GM23338 (cell line): ENCODE measurements around the gene PGLYRP2. TPM values are rescaled to one million over a fixed set of nuclear protein-coding genes. Genes with fewer than 3 reads are reported as not detected.

Experiments used
- ATAC-seq: fragments of 200-7000 bp; cut with Tn5 transposase; 3 replicates; pipeline ENCODE4 v1.9.1; 2020
- DNase-seq: peaks from one replicate; pipeline ENCODE4 v3.0.0-alpha.2; 2015; ENCODE audit warnings: low spot score
- H2AFZ ChIP-seq: fragments of 200-600 bp; sonication (generic); 2 replicates; pipeline ENCODE4 v1.8.0; 2016; ENCODE audit warnings: antibody characterized with exemption, mild to moderate bottlenecking, moderate library complexity
- H3F3A ChIP-seq: fragments of 200-600 bp; sonication (generic); replicated peaks from 2 replicates; pipeline ENCODE4 v1.8.0; 2017; ENCODE audit warnings: antibody characterized with exemption, mixed run types, low read depth
- H3K27ac ChIP-seq: fragments of 200-600 bp; sonication (generic); 2 replicates; pipeline ENCODE4 v1.6.1; 2016; ENCODE audit warnings: low read depth
- H3K27me3 ChIP-seq: fragments of 200-600 bp; sonication (generic); 2 replicates; pipeline ENCODE4 v1.8.0; 2016; ENCODE audit warnings: mild to moderate bottlenecking, mixed run types, moderate library complexity; ENCODE audit not compliant: insufficient read depth
- H3K36me3 ChIP-seq: fragments of 200-600 bp; sonication (generic); 2 replicates; pipeline ENCODE4 v1.8.0; 2016; ENCODE audit warnings: mild to moderate bottlenecking; ENCODE audit not compliant: insufficient read depth
- H3K4me1 ChIP-seq: fragments of 200-600 bp; sonication (generic); 2 replicates; pipeline ENCODE4 v1.8.0; 2016; ENCODE audit warnings: mild to moderate bottlenecking, moderate library complexity; ENCODE audit not compliant: insufficient read depth
- H3K4me2 ChIP-seq: fragments of 200-600 bp; sonication (generic); 2 replicates; pipeline ENCODE4 v1.7.1; 2017; ENCODE audit warnings: mixed run types
- H3K4me3 ChIP-seq: fragments of 200-600 bp; sonication (generic); 2 replicates; pipeline ENCODE4 v1.6.1; 2016; ENCODE audit warnings: mixed run types
- H3K79me2 ChIP-seq: fragments of 200-600 bp; sonication (generic); replicated peaks from 2 replicates; pipeline ENCODE4 v1.8.0; 2017; ENCODE audit warnings: mild to moderate bottlenecking; ENCODE audit not compliant: insufficient read depth
- H3K9me2 ChIP-seq: fragments of 200-600 bp; sonication (generic); 2 replicates; pipeline ENCODE4 v1.8.0; 2017; ENCODE audit not compliant: insufficient read depth
- H4K20me1 ChIP-seq: fragments of 200-600 bp; sonication (generic); replicated peaks from 2 replicates; pipeline ENCODE4 v1.8.0; 2017; ENCODE audit warnings: mild to moderate bottlenecking; ENCODE audit not compliant: insufficient read depth
- H3K27ac Mint-ChIP-seq: 2 replicates; pipeline ENCODE4 v1.8.0; 2020; ENCODE audit warnings: inconsistent platforms, mild to moderate bottlenecking, moderate library complexity, mixed read lengths
- H3K27me3 Mint-ChIP-seq: 3 replicates; pipeline ENCODE4 v1.8.0; 2022; ENCODE audit warnings: low read depth, mild to moderate bottlenecking, moderate library complexity, mixed read lengths, inconsistent platforms; ENCODE audit not compliant: insufficient read depth, poor library complexity
- H3K36me3 Mint-ChIP-seq: 3 replicates; pipeline ENCODE4 v1.8.0; 2021; ENCODE audit warnings: low read depth, mild to moderate bottlenecking, inconsistent platforms, moderate library complexity, mixed read lengths
- H3K4me1 Mint-ChIP-seq: 3 replicates; pipeline ENCODE4 v1.8.0; 2020; ENCODE audit warnings: mild to moderate bottlenecking, inconsistent platforms, mixed read lengths
- H3K4me3 Mint-ChIP-seq: 3 replicates; pipeline ENCODE4 v1.8.0; 2021; ENCODE audit warnings: moderate library complexity, mild to moderate bottlenecking, inconsistent platforms, mixed read lengths
- H3K9me3 Mint-ChIP-seq: 3 replicates; pipeline ENCODE4 v1.8.0; 2020; ENCODE audit warnings: moderate library complexity, mild to moderate bottlenecking, inconsistent platforms, mixed read lengths
- CREB1 ChIP-seq: fragments of 250-450 bp; sonication (Bioruptor Pico); IDR thresholded peaks from 2 replicates; pipeline ENCODE4 v1.5.0; 2020; ENCODE audit warnings: low read depth, mild to moderate bottlenecking, moderate library complexity
- NANOG ChIP-seq: IDR thresholded peaks from 2 replicates; pipeline ENCODE4 v1.6.1; 2016; ENCODE audit warnings: antibody characterized with exemption, borderline replicate concordance
- polyA plus RNA-seq: library from polyadenylated mRNA; unstranded; fragments of >200 nt; fragmentation: Nextera tagmentation; extraction: Ambion mirVana; gene quantifications from 2 replicates; pipeline ENCODE4 v1.2.1, GENCODE V29; 2016
- total RNA-seq: library from RNA; depleted of rRNA; stranded (reverse); fragments of >200 nt; shearing (Covaris generic); gene quantifications from 2 replicates; pipeline ENCODE4 v1.2.3, GENCODE V29; 2014
- TF ChIP-seq, protein P1 (sequence below): IDR thresholded peaks from one replicate; pipeline ENCODE4 v1.6.1; 2018; ENCODE audit warnings: antibody characterized with exemption; ENCODE audit not compliant: unreplicated experiment
- TF ChIP-seq, protein P2 (sequence below), 2 experiments: fragments of 200-600 bp in 1 of 2; sonication (generic) in 1 of 2; conservative IDR thresholded peaks; 2 replicates each; pipeline versions ENCODE4 v1.5.1 to v1.6.1; 2016 to 2017; ENCODE audit warnings: antibody characterized with exemption in 2 of 2, low read depth in 2 of 2, mild to moderate bottlenecking in 2 of 2, moderate library complexity in 1 of 2
- TF ChIP-seq, protein P3 (sequence below): IDR thresholded peaks from 2 replicates; pipeline ENCODE4 v1.6.1; 2016; ENCODE audit warnings: antibody characterized with exemption

Gene PGLYRP2
- total and polyA plus RNA-seq, 2 experiments from 2014 or later, result not detected

DNA sequence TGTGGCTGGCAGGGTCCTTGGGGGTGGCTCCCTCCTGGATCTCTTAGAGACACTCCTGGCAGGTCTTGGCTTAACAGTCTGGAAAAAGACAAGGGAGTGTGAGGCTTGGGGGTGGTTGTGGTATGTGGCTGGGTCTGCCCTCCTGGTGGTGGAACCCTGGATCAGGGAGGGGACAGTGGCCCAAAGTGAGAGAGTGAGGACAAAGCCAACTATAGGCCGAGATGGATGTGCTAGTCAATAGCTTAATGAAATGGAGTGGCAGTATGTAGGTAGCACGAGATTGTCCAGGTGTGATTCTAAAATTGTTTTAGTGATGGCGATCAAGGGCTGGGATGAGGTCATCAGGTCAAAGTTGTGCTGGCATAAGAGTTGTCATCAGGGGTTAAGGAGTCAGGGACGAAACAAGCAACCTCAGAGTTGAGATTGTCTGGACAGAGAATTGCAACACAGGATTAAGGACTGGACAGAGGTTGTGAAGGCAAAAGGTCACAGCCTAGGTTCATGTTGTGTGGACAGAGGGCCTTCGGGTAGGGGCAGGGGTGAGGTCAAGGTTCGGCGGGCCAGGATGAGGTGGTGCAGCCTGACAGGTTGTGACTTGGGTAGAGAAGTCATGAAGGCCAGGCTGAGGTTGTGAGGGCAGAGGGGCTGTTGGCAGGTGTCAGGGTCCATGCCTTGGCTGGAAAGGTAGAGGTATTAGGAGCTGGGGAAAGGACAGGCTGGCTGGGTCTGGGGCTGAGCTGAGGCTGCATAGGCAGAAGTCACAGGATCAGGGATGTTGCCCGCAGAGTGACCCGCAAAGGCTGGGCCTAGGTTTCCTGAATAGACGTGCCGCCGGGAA, 10.4 kb downstream of the PGLYRP2 start:
- Mint-ChIP-seq H3K27ac (no peak overlapping the region), H3K4me1 (peaks cover 5% of the 10 kb centered on the region; the same call in 1 of the 3 replicates), H3K4me3 (peak overlapping the region; percentile 68), H3K9me3 (peaks cover 25% of the 10 kb centered on the region), H3K27me3 (peaks cover 39% of the 10 kb centered on the region), H3K36me3 (no peaks in the 10 kb centered on the region)
- Histone ChIP-seq H3K79me2 (no peaks in the 10 kb centered on the region), H3K27me3 (peaks cover 55% of the 10 kb centered on the region), H3K27ac (no peak overlapping the region), H3F3A (no peaks in the 10 kb centered on the region; the same call in 1 of the 2 replicates), H3K9me2 (no peaks in the 10 kb centered on the region), H3K4me3 (peak overlapping the region; percentile 71; the same call in 1 of the 2 replicates), H3K36me3 (no peaks in the 10 kb centered on the region), H3K4me2 (peak overlapping the region; percentile 84), H2AFZ (peak overlapping the region; percentile 91; the same call in 1 of the 2 replicates), H3K4me1 (no peaks in the 10 kb centered on the region; the same call in 1 of the 2 replicates), H4K20me1 (no peaks in the 10 kb centered on the region)
- TF ChIP-seq, protein P1, sequence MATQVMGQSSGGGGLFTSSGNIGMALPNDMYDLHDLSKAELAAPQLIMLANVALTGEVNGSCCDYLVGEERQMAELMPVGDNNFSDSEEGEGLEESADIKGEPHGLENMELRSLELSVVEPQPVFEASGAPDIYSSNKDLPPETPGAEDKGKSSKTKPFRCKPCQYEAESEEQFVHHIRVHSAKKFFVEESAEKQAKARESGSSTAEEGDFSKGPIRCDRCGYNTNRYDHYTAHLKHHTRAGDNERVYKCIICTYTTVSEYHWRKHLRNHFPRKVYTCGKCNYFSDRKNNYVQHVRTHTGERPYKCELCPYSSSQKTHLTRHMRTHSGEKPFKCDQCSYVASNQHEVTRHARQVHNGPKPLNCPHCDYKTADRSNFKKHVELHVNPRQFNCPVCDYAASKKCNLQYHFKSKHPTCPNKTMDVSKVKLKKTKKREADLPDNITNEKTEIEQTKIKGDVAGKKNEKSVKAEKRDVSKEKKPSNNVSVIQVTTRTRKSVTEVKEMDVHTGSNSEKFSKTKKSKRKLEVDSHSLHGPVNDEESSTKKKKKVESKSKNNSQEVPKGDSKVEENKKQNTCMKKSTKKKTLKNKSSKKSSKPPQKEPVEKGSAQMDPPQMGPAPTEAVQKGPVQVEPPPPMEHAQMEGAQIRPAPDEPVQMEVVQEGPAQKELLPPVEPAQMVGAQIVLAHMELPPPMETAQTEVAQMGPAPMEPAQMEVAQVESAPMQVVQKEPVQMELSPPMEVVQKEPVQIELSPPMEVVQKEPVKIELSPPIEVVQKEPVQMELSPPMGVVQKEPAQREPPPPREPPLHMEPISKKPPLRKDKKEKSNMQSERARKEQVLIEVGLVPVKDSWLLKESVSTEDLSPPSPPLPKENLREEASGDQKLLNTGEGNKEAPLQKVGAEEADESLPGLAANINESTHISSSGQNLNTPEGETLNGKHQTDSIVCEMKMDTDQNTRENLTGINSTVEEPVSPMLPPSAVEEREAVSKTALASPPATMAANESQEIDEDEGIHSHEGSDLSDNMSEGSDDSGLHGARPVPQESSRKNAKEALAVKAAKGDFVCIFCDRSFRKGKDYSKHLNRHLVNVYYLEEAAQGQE, result no peak
- TF ChIP-seq, protein P2, sequence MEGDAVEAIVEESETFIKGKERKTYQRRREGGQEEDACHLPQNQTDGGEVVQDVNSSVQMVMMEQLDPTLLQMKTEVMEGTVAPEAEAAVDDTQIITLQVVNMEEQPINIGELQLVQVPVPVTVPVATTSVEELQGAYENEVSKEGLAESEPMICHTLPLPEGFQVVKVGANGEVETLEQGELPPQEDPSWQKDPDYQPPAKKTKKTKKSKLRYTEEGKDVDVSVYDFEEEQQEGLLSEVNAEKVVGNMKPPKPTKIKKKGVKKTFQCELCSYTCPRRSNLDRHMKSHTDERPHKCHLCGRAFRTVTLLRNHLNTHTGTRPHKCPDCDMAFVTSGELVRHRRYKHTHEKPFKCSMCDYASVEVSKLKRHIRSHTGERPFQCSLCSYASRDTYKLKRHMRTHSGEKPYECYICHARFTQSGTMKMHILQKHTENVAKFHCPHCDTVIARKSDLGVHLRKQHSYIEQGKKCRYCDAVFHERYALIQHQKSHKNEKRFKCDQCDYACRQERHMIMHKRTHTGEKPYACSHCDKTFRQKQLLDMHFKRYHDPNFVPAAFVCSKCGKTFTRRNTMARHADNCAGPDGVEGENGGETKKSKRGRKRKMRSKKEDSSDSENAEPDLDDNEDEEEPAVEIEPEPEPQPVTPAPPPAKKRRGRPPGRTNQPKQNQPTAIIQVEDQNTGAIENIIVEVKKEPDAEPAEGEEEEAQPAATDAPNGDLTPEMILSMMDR (conservative IDR thresholded peaks at IDR 0.05; ENCODE audit: low read depth in 2 of 2), result no peak
- no peak for TF ChIP-seq CREB1 (CRISPR knock-in tag)
- DNase-seq, result no peak
- no peak for ATAC-seq

DNA sequence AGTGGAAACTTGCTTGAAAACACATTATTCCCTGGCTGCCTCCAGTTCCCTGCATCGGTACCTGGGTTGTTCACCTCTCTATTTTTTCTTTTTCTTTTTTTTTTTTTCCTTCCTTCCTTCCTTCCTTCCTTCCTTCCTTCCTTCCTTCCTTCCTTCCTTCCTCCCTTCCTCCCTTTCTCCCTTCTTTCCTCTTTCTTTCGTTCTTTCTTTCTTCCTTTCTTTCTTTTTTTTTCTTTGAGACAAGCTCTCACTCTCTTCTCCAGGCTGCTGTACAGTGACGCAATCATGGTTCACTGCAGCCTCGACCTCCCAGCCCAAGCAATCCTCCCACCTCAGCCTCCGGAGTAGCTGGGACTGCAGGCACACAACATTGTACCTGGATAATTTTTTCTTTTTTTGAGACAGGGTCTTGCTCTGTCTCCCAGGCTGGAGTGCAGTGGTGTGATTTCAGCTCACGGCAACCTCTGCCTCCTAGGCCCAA, 11.5 kb downstream of the PGLYRP2 start:
- ATAC-seq (no peak), DNase-seq (no peak)
- Histone ChIP-seq H3F3A (no peaks in the 10 kb centered on the region; the same call in 1 of the 2 replicates), H3K36me3 (no peaks in the 10 kb centered on the region), H3K79me2 (no peaks in the 10 kb centered on the region), H3K27ac (no peak overlapping the region), H3K4me3 (no peak overlapping the region), H3K4me1 (no peaks in the 10 kb centered on the region; the same call in 1 of the 2 replicates), H3K27me3 (peaks cover 55% of the 10 kb centered on the region), H3K4me2 (no peak overlapping the region), H4K20me1 (no peaks in the 10 kb centered on the region), H3K9me2 (no peaks in the 10 kb centered on the region), H2AFZ (no peak overlapping the region)
- Mint-ChIP-seq H3K4me3 (no peak overlapping the region), H3K27ac (no peak overlapping the region), H3K9me3 (peaks cover 16% of the 10 kb centered on the region), H3K4me1 (peaks cover 5% of the 10 kb centered on the region; the same call in 2 of the 3 replicates), H3K36me3 (no peaks in the 10 kb centered on the region), H3K27me3 (peaks cover 39% of the 10 kb centered on the region)
- TF ChIP-seq NANOG, result no peak
- TF ChIP-seq, protein P3, sequence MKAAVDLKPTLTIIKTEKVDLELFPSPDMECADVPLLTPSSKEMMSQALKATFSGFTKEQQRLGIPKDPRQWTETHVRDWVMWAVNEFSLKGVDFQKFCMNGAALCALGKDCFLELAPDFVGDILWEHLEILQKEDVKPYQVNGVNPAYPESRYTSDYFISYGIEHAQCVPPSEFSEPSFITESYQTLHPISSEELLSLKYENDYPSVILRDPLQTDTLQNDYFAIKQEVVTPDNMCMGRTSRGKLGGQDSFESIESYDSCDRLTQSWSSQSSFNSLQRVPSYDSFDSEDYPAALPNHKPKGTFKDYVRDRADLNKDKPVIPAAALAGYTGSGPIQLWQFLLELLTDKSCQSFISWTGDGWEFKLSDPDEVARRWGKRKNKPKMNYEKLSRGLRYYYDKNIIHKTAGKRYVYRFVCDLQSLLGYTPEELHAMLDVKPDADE, result no peak
